ENCODE data around the gene LRRC56. TPM values are rescaled to one million over a fixed set of nuclear protein-coding genes. Genes with fewer than 3 reads are reported as not detected.

The LRRC56 gene
- total RNA-seq, 1 experiment from 2014 or later: 3.4 TPM

DNA sequence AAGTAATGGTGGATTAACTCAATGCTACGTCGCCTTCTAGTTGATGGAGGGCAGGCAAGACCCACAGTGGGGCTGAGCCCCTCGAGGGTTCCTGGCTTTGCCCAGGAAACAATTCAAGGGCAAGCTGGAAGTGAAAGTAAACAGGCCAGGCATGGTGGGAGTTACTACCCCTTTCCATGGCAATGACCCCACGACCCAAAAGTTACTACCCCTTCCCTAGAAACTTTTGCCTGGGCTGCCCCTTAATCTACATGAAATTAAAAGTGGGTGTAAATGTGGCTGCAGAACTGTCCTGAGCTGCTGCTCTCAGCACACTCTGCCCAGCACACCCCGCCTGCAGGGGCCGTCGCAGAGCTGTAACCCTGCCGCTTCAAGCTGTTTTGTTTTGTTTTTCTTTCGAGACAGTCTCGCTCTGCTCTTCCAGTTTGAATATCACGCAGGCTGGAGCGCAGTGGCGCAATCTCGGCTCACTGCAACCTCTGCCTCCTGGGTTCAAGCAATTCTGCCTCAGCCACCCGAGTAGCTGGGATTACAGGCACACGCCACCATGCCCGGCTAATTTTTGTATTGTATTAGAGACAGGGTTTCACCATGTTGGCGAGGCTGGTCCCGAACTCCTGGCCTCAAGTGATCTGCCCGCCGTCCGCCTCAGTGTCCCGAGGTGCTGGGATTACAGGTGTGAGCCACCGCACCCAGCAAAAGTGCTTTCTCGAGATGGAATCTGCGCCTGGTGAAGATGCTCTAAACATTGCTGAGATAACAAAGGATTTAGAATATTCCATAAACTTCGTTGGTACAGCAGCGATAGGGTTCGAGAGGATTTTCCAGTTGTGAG lies 24.3 kb upstream of the LRRC56 start:
- Mint-ChIP-seq H3K4me3 (no peak overlapping the region), H3K9me3 (peaks cover 18% of the 10 kb centered on the region), H3K36me3 (peaks cover 38% of the 10 kb centered on the region), H3K4me1 (no peaks in the 10 kb centered on the region; the same call in 1 of the 2 replicates), H3K27ac (no peak overlapping the region), H3K27me3 (ENCODE audit: low read depth) (peaks cover 3% of the 10 kb centered on the region; the same call in 1 of the 2 replicates)
- no peak for DNase-seq (ENCODE audit: low spot score)
- no peak for ATAC-seq
- ChIA-PET CTCF (interaction anchor here (1.0 kb wide), 1 partner anchor 9 kb away, joined by 3 read pairs; no protein-coding TSS in a partner anchor), POLR2A (interaction anchor here (0.7 kb wide), 1 partner anchor 8 kb away, joined by 3 read pairs; no protein-coding TSS in a partner anchor)
- no peak for TF ChIP-seq ZNF532 (CRISPR knock-in tag; IDR thresholded peaks at IDR 0.05; ENCODE audit: borderline replicate concordance)
- TF ChIP-seq, protein P1, sequence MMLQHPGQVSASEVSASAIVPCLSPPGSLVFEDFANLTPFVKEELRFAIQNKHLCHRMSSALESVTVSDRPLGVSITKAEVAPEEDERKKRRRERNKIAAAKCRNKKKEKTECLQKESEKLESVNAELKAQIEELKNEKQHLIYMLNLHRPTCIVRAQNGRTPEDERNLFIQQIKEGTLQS (CRISPR knock-in tag; conservative IDR thresholded peaks at IDR 0.05): no peak
- TF ChIP-seq, protein P2, sequence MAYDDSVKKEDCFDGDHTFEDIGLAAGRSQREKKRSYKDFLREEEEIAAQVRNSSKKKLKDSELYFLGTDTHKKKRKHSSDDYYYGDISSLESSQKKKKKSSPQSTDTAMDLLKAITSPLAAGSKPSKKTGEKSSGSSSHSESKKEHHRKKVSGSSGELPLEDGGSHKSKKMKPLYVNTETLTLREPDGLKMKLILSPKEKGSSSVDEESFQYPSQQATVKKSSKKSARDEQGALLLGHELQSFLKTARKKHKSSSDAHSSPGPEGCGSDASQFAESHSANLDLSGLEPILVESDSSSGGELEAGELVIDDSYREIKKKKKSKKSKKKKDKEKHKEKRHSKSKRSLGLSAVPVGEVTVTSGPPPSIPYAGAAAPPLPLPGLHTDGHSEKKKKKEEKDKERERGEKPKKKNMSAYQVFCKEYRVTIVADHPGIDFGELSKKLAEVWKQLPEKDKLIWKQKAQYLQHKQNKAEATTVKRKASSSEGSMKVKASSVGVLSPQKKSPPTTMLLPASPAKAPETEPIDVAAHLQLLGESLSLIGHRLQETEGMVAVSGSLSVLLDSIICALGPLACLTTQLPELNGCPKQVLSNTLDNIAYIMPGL (CRISPR knock-in tag; IDR thresholded peaks at IDR 0.05): no peak

DNA sequence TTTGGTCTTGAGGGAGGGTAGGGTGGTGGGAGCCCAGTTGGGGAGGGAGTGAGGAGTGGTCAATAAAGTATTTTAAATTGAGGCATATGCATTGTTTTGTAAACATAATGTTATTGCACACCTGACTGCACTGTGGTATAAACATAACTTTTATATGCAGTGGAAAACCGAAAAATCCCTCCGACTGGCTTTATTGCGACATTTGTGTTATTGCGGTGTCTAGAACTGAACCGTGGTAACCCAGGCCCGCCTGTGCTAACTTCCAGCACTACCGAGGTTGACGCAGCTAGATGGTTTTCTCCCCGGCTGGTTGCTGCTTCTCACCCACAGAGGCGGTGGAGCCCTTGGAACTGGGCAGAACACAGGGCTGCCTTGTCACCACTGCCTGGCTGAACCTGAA lies 22.7 kb upstream of the LRRC56 start:
- H3K27me3 Mint-ChIP-seq (ENCODE audit: low read depth): peaks cover 7% of the 10 kb centered on the region
- peaks cover 21% of the 10 kb centered on the region for H3K9me3 Mint-ChIP-seq
- ChIA-PET POLR2A (no interaction called here), CTCF (no interaction called here)
- peaks cover 40% of the 10 kb centered on the region for H3K36me3 Mint-ChIP-seq
- H3K27ac Mint-ChIP-seq: no peak overlapping the region
- TF ChIP-seq FOXJ3 (CRISPR knock-in tag; IDR thresholded peaks at IDR 0.05; ENCODE audit: borderline replicate concordance) (no peak), NFYB (CRISPR knock-in tag; conservative IDR thresholded peaks at IDR 0.05; ENCODE audit: low read depth) (no peak), ETV6 (CRISPR knock-in tag; IDR thresholded peaks at IDR 0.05) (no peak), IRF2 (CRISPR knock-in tag; IDR thresholded peaks at IDR 0.05; ENCODE audit: borderline replicate concordance, low read depth) (no peak), CREM (CRISPR knock-in tag; IDR thresholded peaks at IDR 0.05) (no peak)
- DNase-seq (ENCODE audit: low spot score) (no peak), ATAC-seq (no peak)
- no peak overlapping the region for H3K4me3 Mint-ChIP-seq
- no peaks in the 10 kb centered on the region; the same call in 1 of the 2 replicates for H3K4me1 Mint-ChIP-seq

GRCh38 chr11:515131-515530 lies 22.2 kb upstream of the LRRC56 start:
- CTCF ChIA-PET: no interaction called here
- peaks cover 21% of the 10 kb centered on the region for H3K9me3 Mint-ChIP-seq
- POLR2A ChIA-PET: no interaction called here
- H3K27ac Mint-ChIP-seq: no peak overlapping the region
- TF ChIP-seq ZNF423 (CRISPR knock-in tag; IDR thresholded peaks at IDR 0.05): no peak
- TF ChIP-seq SOX15 (CRISPR knock-in tag; IDR thresholded peaks at IDR 0.05): no peak
- TF ChIP-seq ESRRA (CRISPR knock-in tag; IDR thresholded peaks at IDR 0.05; ENCODE audit: borderline replicate concordance): no peak
- no peak for TF ChIP-seq ZNF219 (CRISPR knock-in tag; IDR thresholded peaks at IDR 0.05; ENCODE audit: borderline replicate concordance)
- no peak for TF ChIP-seq FOXJ3 (CRISPR knock-in tag; IDR thresholded peaks at IDR 0.05; ENCODE audit: borderline replicate concordance)
- no peak for TF ChIP-seq PRRX2 (CRISPR knock-in tag; IDR thresholded peaks at IDR 0.05)
- no peak for TF ChIP-seq JAZF1 (CRISPR knock-in tag; IDR thresholded peaks at IDR 0.05)
- TF ChIP-seq ATF1 (CRISPR knock-in tag; IDR thresholded peaks at IDR 0.05): no peak
- TF ChIP-seq OVOL2 (CRISPR knock-in tag; IDR thresholded peaks at IDR 0.05; ENCODE audit: borderline replicate concordance): no peak
- TF ChIP-seq ZNF532 (CRISPR knock-in tag; IDR thresholded peaks at IDR 0.05; ENCODE audit: borderline replicate concordance): no peak
- no peak overlapping the region for H3K4me3 Mint-ChIP-seq
- peaks cover 36% of the 10 kb centered on the region for H3K36me3 Mint-ChIP-seq
- DNase-seq (ENCODE audit: low spot score): no peak
- no peaks in the 10 kb centered on the region; the same call in 1 of the 2 replicates for H3K4me1 Mint-ChIP-seq
- ATAC-seq: no peak
- H3K27me3 Mint-ChIP-seq (ENCODE audit: low read depth): peaks cover 7% of the 10 kb centered on the region
